ENCODE results near the gene FAR2. TPM values are rescaled to one million over a fixed set of nuclear protein-coding genes. Genes with fewer than 3 reads are reported as not detected.

The FAR2 gene
- total RNA-seq, 1 experiment from 2014 or later, result 22.1 TPM

GRCh38 chr12:29232086-29232485 is 83.0 kb downstream of the FAR2 start:
- Histone ChIP-seq H2BK5ac (ENCODE audit: insufficient read length, low read length) (no peak overlapping the region), H4K91ac (ENCODE audit: insufficient read length, low read depth, low read length) (no peak overlapping the region), H4K20me1 (ENCODE audit: control insufficient read depth, insufficient read depth, insufficient read length) (no peaks in the 10 kb centered on the region), H3K4ac (ENCODE audit: low read depth, low read length) (no peak overlapping the region), H3K9ac (ENCODE audit: extremely low read depth, insufficient read length, low read length) (no peak overlapping the region), H2AFZ (ENCODE audit: low read length) (no peak overlapping the region), H3K27me3 (ENCODE audit: insufficient read depth, low read length) (no peaks in the 10 kb centered on the region), H2AK5ac (ENCODE audit: insufficient read length, low read length) (no peak overlapping the region), H2BK12ac (ENCODE audit: insufficient read length, low read depth, low read length) (no peak overlapping the region), H2BK120ac (ENCODE audit: low read depth, low read length, poor library complexity, severe bottlenecking) (no peak overlapping the region), H2BK20ac (ENCODE audit: low read depth, low read length, poor library complexity, severe bottlenecking) (no peak overlapping the region), H3K23me2 (ENCODE audit: insufficient read length, low read depth, low read length, poor library complexity, severe bottlenecking) (no peaks in the 10 kb centered on the region), H3K79me2 (ENCODE audit: insufficient read depth, low read length) (no peaks in the 10 kb centered on the region), H3K4me2 (ENCODE audit: insufficient read depth, insufficient read length, low read length) (no peak overlapping the region), H4K8ac (replicated peaks; ENCODE audit: insufficient read length, low read depth, low read length) (no peak overlapping the region), H3K4me1 (ENCODE audit: insufficient read depth, low read length) (no peaks in the 10 kb centered on the region), H3K18ac (ENCODE audit: insufficient read length, low read depth, low read length) (no peak overlapping the region), H2BK15ac (ENCODE audit: low read depth, low read length) (no peak overlapping the region), H3K23ac (ENCODE audit: insufficient read length, low read depth, low read length) (no peak overlapping the region), H4K5ac (ENCODE audit: insufficient read length, low read depth, low read length) (no peak overlapping the region), H3T11ph (ENCODE audit: low read length) (no peak overlapping the region), H3K9me3 (ENCODE audit: control insufficient read depth, low read depth, low read length) (no peaks in the 10 kb centered on the region), H3K27ac (ENCODE audit: insufficient read length, low read depth, low read length) (no peak overlapping the region), H3K79me1 (ENCODE audit: insufficient read depth, low read depth, low read length, poor library complexity, severe bottlenecking) (no peaks in the 10 kb centered on the region), H3K56ac (ENCODE audit: insufficient read length, low read depth, low read length) (no peak overlapping the region), H3K14ac (ENCODE audit: insufficient read depth, low read length) (no peak overlapping the region)
- Mint-ChIP-seq H3K4me1 (peaks cover 4 to 8% of the 10 kb centered on the region in 2 experiments), H3K27me3 (ENCODE audit: low read depth) (no peaks in the 10 kb centered on the region), H3K36me3 (ENCODE audit: insufficient read depth in 1 of 3, low read depth in 3 of 3) (no peaks in the 10 kb centered on the region), H3K4me3 (no peak overlapping the region), H3K9me3 (no peaks in the 10 kb centered on the region), H3K27ac (no peak overlapping the region)
- DNase-seq, result no peak
- no peak for TF ChIP-seq CTCF (conservative IDR thresholded peaks at IDR 0.05)
- WGBS (ENCODE audit: extremely low coverage, insufficient read length, low lambda C conversion rate), result 100% methylated on average over 1 of the region's 3 CpGs
